ENCODE results near the gene LRBA. TPM values are rescaled to one million over a fixed set of nuclear protein-coding genes. Genes with fewer than 3 reads are reported as not detected.

Gene LRBA
- total RNA-seq, 2 donors from 2014 or later = 30.9 to 33.7 TPM

- no peaks in the 10 kb centered on the region for H3K9me3 ChIP-seq
- DNase-seq (ENCODE audit: low spot score) (no peak), ATAC-seq (ENCODE audit: insufficient number of reproducible peaks, low FRiP score, low read depth) (no peak)
- no peak overlapping the region for H3K4me3 ChIP-seq
- H3K36me3 ChIP-seq = no peaks in the 10 kb centered on the region
- no peak for TF ChIP-seq CTCF (IDR thresholded peaks at IDR 0.05)
- H3K27ac ChIP-seq = no peak overlapping the region
- H3K4me1 ChIP-seq (ENCODE audit: control insufficient read depth in 1 of 2, low read depth in 2 of 2) = peaks cover 7 to 8% of the 10 kb centered on the region in 2 donors
- H3K27me3 ChIP-seq (replicated peaks; ENCODE audit: insufficient read depth) = no peaks in the 10 kb centered on the region
Measured at GRCh38 chr4:150948710-150949109, 66.4 kb downstream of the LRBA start.

- no peak for TF ChIP-seq CTCF (IDR thresholded peaks at IDR 0.05)
- Histone ChIP-seq H3K4me3 (no peak overlapping the region), H3K27me3 (replicated peaks; ENCODE audit: insufficient read depth) (no peaks in the 10 kb centered on the region), H3K27ac (no peak overlapping the region), H3K4me1 (ENCODE audit: control insufficient read depth in 1 of 2, low read depth in 2 of 2) (peaks cover 7 to 8% of the 10 kb centered on the region in 2 donors), H3K36me3 (no peaks in the 10 kb centered on the region), H3K9me3 (no peaks in the 10 kb centered on the region)
- no peak for DNase-seq (ENCODE audit: low spot score)
- no peak for ATAC-seq (ENCODE audit: insufficient number of reproducible peaks, low FRiP score, low read depth)
Measured at GRCh38 chr4:150948074-150948473, 67.0 kb downstream of the LRBA start.

- ATAC-seq (ENCODE audit: insufficient number of reproducible peaks, low FRiP score, low read depth) = no peak
- DNase-seq (ENCODE audit: low spot score) = no peak
- Histone ChIP-seq H3K4me1 (ENCODE audit: control insufficient read depth in 1 of 2, low read depth in 2 of 2) (no peaks in the 10 kb centered on the region), H3K9me3 (no peaks in the 10 kb centered on the region), H3K4me3 (no peak overlapping the region), H3K36me3 (no peaks in the 10 kb centered on the region), H3K27me3 (replicated peaks; ENCODE audit: insufficient read depth) (no peaks in the 10 kb centered on the region), H3K27ac (no peak overlapping the region)
- TF ChIP-seq CTCF (IDR thresholded peaks at IDR 0.05) = no peak
Measured at GRCh38 chr4:150944660-150945059, 70.4 kb downstream of the LRBA start.

- DNase-seq (ENCODE audit: low spot score) = no peak
- no peak for TF ChIP-seq CTCF (IDR thresholded peaks at IDR 0.05)
- no peaks in the 10 kb centered on the region for H3K36me3 ChIP-seq
- H3K27ac ChIP-seq = no peak overlapping the region
- no peaks in the 10 kb centered on the region for H3K9me3 ChIP-seq
- no peak overlapping the region for H3K4me3 ChIP-seq
- no peak for ATAC-seq (ENCODE audit: insufficient number of reproducible peaks, low FRiP score, low read depth)
- H3K4me1 ChIP-seq (ENCODE audit: control insufficient read depth in 1 of 2, low read depth in 2 of 2) = no peaks in the 10 kb centered on the region
- H3K27me3 ChIP-seq (replicated peaks; ENCODE audit: insufficient read depth) = no peaks in the 10 kb centered on the region
Measured at GRCh38 chr4:150943818-150944217, 71.3 kb downstream of the LRBA start.

- TF ChIP-seq CTCF (IDR thresholded peaks at IDR 0.05) = no peak
- Histone ChIP-seq H3K4me1 (ENCODE audit: control insufficient read depth in 1 of 2, low read depth in 2 of 2) (no peaks in the 10 kb centered on the region), H3K27ac (no peak overlapping the region), H3K9me3 (no peaks in the 10 kb centered on the region), H3K27me3 (replicated peaks; ENCODE audit: insufficient read depth) (no peaks in the 10 kb centered on the region), H3K36me3 (no peaks in the 10 kb centered on the region), H3K4me3 (no peak overlapping the region)
- DNase-seq (ENCODE audit: low spot score) = no peak
- no peak for ATAC-seq (ENCODE audit: insufficient number of reproducible peaks, low FRiP score, low read depth)
Measured at GRCh38 chr4:150943126-150943525, 72.0 kb downstream of the LRBA start.

All from thoracic aorta (tissue), 2 donors.